Measurements from ENCODE around the gene TARS2. TPM values are rescaled to one million over a fixed set of nuclear protein-coding genes. Genes with fewer than 3 reads are reported as not detected.

TARS2 gene
- total RNA-seq, 2 donors from 2014 or later: 10.5 to 18.1 TPM

- no peak for TF ChIP-seq CTCF (IDR thresholded peaks at IDR 0.05)
- H3K9me3 ChIP-seq: no peaks in the 10 kb centered on the region
- no peak overlapping the region for H3K27ac ChIP-seq
- H3K4me3 ChIP-seq: no peak overlapping the region
- DNase-seq (ENCODE audit: low spot score): no peak
- H3K4me1 ChIP-seq: peaks cover 0 to 55% of the 10 kb centered on the region in 2 donors
- no peaks in the 10 kb centered on the region for H3K27me3 ChIP-seq
- peaks cover 37% of the 10 kb centered on the region for H3K36me3 ChIP-seq
Observed at GRCh38 chr1:150557065-150557600, 69.9 kb downstream of the TARS2 start.

Small RNA genes lying within 50 kb of the gene (microRNA-seq; reads per million reads assigned to microRNA genes)
- gene MIR4257 (ENCODE audit: borderline number of aligned reads in 2 of 2, borderline replicate concordance in 1 of 2) (0 reads per million in 2 donors), gene MIR6878 (ENCODE audit: borderline number of aligned reads in 2 of 2, borderline replicate concordance in 1 of 2) (0 reads per million in 2 donors)

Other genes with a start within 250 kb of the TARS2 start
- 1 to 10 TPM; 4.2 to 5.7 TPM for gene CA14, start 229.6 kb upstream of the TARS2 start, total RNA-seq
- 10 to 100 TPM; 60.6 to 64.9 TPM for gene APH1A, start 218.4 kb upstream of the TARS2 start, total RNA-seq
- gene C1orf54, start 214.6 kb upstream of the TARS2 start, total RNA-seq: 10 to 100 TPM in 1 of 2 donors, 1 to 10 TPM in 1; 9.6 to 10.0 TPM
- gene CIART, start 204.9 kb upstream of the TARS2 start, total RNA-seq: 1 to 10 TPM; 4.0 to 4.2 TPM
- gene MRPS21, start 193.6 kb upstream of the TARS2 start, total RNA-seq: 10 to 100 TPM; 45.5 to 45.9 TPM
- gene PRPF3, start 165.9 kb upstream of the TARS2 start, total RNA-seq: 10 to 100 TPM; 13.9 to 17.8 TPM
- gene RPRD2, start 123.3 kb upstream of the TARS2 start, total RNA-seq: 10 to 100 TPM; 18.5 to 24.0 TPM
- 10 to 100 TPM; 28.6 to 37.2 TPM for gene ECM1, start 20.7 kb downstream of the TARS2 start, total RNA-seq
- not detected for gene FALEC, start 28.3 kb downstream of the TARS2 start, total RNA-seq
- 10 to 100 TPM; 21.9 to 41.1 TPM for gene ADAMTSL4, start 62.0 kb downstream of the TARS2 start, total RNA-seq
- 100 to 1,000 TPM in 1 of 2 donors, 10 to 100 TPM in 1; 96.7 to 146 TPM for gene MCL1, start 92.2 kb downstream of the TARS2 start, total RNA-seq
- 100 to 1,000 TPM in 1 of 2 donors, 10 to 100 TPM in 1; 81.7 to 139 TPM for gene ENSA, start 142.2 kb downstream of the TARS2 start, total RNA-seq
- gene GOLPH3L, start 209.7 kb downstream of the TARS2 start, total RNA-seq: 10 to 100 TPM; 11.3 to 12.7 TPM
- gene HORMAD1, start 233.5 kb downstream of the TARS2 start, total RNA-seq: under 1 TPM in 1 of 2 donors, not detected in 1; 0.31 TPM

Data from right atrium auricular region (tissue), 2 donors.